CD4-positive, alpha-beta T cell treated with Interferon gamma for 1 hour (primary cell): ENCODE data around the gene IRF7.
"Not testable (repeated sequence)": the region's sequence is repeated elsewhere in the genome, so short reads cannot be mapped to it uniquely, and the experiment has no call there.

Experiments
- DNase-seq: peaks from one replicate; pipeline ENCODE4 v3.0.0-alpha.2; 2020

IRF7 gene

DNA sequence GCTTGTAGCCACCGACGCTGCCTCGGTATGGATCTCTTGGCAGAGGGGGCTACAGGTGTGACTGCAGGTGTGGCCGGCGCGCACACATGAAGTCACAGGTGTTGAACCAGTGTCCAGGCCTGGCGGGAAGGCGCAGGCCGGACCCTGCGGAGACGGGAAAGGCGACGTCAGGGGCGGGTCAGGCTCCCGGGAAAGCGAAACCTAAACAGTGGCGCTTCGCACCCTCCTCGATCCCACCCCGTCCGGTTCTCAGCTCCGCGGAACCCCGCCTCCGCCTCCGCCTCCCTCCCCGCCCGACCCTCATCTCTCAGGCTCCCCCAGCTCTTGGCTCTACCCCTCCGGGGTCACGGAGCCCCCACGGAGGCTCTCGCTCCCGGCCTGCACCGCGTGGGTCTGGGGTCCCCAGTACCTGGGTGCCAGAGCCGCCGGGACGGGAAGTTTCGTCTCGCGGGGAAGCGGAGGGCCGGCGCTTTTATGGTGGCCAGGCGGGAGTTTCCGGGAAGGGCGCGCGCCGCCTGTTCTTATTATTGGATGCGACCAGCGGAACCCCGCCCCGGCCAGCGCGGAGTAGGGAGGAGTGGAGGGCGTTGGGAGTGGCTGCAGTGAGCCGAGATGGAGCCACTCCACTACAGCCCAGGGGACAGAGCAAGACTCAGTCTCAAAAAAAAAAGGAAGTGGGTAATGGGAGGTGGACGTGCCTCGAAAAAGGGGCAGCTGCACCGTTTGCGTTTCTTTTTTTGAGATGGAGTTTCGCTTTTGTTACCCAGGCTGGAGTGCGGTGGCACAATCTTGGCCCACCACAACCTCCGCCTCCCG, at the start of gene IRF7:
IRF7 (minus strand) TSS at position 447 of the 816 bp plus-strand sequence. CDS start 586 bp downstream, outside the sequence.
- DNase-seq = peak; percentile 93

DNA sequence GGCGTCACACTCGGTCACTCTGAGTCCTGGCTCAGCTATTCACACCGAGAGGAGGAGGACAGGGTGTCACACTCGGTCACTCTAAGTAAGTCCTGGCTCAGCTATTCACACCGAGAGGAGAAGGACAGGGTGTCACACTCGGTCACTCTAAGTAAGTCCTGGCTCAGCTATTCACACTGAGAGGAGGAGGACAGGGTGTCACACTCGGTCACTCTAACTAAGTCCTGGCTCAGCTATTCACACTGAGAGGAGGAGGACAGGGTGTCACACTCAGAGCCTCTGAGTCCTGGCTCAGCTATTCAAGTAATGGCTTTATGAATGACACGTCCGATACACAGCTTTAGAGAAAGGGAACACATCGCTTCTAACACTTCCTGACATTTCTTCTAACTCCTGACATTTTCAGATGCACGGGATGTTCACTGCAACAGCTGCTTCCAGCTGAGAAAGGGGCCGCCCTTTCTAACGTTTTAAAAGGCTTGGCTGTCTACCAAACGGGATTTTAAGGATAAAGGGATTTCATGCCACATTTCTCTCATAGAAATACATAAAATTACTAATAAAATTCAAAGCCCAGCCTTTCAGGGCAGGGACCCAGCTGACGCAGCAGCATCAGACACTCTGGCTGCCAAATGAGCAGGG, 49.4 kb upstream of the IRF7 start:
- no peak for DNase-seq

DNA sequence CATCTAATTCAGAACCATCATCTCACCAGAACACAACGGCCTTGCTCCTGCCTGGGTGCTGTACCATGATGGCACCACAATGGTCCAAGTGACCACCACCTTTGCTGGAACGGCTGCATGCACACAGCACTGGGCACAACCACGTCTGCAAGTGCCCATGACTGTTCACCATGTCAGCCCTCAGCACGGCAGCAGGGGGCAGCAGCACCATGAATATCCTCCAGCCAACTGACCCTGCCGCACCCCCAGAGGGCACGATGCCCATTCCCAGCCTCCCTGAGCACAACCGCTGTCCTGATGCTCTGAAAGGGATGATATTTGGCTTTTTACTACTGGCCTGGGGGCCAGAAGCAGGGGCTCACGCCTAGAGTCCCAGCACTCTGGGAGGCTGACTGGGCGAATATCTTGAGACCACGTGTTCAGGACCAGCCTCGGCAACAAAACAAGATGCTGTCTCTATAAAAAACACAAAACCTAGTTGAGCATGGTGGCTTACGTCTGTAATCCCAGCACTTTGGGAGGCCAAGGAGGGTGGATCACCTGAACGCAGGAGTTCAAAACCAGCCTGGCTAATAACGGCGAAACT, 47.0 kb upstream of the IRF7 start:
- peak; percentile 49 for DNase-seq

DNA sequence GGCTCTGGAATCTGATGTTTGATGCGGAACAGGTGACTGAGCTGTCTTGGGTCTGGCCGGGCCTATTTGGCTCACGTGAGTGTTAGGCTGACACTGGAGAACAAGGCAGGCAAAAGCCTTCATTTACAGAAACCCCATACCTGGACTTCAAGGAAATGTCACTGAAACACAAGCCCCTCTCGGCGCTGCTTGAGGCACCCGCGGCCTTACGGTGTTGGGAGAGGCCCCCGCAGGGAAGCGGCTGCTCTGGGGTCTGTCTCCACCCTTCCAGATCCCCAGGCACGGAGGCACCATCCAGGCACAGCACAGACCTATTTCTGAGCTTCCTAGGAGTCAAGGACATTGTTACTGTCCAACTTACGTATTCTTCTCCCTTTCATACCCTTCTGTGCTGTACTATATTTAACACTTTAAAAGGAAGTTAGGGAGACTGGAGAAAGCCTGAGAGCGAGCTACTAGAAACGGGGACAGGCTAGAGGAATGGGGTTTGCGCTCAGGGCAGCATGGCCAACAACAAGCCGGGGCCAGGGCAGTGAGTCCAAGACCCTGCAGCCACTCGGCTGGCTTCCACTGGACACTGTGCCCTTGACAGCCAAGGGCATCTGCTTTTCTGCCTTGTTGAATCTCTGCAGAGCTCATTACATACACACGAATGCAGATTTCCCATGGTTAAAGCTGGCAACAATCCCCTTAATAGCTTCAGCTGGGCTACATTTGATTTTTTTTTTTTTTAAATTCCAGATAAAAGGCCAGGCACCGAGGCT, 45.1 kb upstream of the IRF7 start:
- no peak for DNase-seq

DNA sequence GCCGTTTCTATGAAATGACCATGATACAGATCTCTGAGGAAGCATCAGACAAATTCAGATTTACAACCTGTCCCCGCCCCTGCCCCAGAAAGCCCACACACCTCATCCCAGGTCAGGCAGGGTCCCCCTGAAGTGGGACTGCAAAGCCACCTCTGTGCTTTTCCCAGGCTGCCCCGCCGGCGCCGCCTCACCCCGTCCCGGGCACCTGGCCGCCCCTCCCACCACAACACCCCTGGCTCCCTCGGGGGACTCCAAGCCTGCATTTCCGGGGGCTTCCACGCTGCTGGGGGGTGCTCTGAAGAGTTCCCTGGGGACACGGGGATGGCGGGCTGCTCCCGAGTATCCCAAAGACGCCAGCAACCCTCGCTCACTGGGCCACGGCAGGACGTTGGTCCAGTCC, 44.5 kb upstream of the IRF7 start:
- no peak for DNase-seq

DNA sequence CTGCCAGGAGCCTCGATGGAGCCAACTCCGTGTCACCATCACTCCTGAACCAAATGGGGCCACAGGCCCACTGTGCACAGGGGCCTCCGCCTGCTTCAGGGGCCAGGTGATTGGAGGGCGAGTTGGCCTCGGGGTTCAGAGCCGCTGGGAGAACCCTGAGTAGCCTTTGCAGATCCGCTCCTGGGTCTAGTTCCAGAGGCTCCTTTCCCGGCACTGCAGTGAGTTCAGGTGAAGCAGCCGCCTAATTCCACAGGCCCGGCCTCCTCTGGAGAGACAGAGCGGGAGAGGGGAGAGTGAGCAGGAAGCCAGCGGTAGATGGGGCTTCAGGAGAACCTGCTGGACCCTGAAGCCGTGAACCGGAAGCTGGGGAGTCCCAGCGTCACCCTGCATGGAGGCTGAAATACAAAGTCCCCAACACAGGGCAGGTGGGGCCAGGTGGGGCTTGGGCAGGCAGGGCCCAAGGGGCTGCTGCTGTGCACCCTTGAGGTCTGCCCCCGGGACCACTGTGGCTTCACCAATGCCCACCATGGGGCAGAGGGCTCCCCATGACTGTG, 43.9 kb upstream of the IRF7 start:
- no peak for DNase-seq

DNA sequence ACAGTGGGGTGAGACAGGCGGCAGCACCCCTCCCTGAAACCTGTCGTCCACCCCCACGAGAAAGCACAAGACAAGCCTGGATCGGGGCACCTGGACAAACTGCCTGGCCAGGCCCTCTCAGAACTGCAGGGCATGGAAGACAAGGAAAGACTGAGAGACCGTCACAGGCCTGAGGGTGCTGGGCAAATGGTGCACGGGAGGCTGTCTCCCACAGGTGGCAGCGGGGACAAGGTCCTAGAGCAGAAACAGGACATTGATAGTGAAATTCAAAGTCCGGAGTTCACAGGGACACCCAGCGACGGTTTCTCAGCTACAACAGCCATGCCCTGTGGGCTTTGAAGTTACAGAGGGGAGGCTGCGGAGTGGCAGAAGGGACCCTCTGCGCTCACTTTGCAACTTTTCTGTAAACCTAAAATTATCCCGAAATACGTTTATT, 42.0 kb upstream of the IRF7 start:
- no peak for DNase-seq

DNA sequence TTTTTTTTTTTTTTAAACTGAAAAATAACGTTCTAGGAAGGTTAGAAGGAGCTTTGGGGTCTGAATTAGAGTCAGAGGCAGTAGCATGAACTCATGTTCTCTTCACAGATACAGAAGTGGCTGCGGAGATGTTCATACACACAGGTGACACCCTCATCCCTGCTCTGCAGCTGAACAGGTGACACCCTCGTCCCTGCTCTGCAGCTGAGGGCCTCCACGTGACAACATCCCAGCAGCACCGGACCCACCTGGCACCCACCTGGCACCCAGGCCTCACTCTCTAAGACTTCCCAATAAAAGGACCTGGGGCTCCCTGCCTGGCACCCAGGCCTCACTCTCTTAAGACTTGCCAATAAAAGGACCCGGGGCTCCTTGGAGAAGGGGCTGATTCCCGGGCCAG, 41.1 kb upstream of the IRF7 start:
- DNase-seq = no peak

DNA sequence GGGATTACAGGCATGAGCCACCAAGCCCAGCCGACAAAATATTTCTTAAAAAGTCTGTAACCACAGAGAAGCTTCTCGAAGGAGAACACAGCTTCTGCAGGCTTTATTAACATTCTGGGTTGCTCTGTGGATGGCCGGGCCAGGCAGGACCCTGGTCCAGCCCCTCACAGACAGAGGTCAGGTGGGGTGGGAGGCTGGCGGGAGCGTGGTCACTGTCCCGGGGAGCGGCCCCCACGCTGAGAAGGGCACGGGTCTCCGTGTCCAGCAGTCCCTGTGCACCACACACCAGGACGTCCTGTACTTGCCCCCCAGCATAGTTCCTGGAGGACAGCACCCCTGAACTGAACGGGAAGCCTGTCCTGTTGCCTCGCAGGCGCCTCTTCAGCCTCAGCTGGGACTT, 40.7 kb upstream of the IRF7 start:
- no peak for DNase-seq

DNA sequence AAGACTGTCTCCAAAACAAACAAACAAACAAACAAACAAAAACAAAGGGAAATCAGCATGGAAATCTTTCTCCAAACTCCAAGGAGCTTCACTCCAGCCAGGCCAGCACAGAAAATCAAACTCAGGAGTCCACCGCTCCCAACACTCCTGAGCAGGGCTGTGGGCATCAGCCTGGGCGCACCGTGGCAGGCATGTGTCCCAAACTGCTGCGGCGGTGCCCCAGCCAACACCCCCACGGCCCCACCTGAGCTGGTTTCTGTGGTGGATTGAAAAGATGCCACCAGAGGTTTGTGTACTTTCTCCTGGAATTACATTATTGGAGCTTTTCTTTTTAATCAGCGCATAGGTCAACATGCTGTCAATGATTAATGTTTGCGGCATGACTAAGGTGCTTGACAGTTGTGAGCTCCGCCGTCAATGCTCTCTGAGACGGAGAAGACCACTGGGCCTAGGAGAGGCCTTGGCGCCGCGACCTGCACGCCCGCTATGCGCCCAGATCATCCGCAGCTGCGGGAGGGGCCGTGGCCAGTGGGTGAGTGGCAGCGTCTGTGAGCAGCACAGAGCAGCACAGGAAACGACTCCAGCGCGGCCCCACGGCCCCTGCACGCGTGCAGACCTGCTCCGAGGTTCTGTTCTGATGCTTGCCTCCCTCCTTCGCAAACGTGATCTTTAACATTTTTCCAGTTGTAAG, 39.4 kb upstream of the IRF7 start:
- DNase-seq = no peak

DNA sequence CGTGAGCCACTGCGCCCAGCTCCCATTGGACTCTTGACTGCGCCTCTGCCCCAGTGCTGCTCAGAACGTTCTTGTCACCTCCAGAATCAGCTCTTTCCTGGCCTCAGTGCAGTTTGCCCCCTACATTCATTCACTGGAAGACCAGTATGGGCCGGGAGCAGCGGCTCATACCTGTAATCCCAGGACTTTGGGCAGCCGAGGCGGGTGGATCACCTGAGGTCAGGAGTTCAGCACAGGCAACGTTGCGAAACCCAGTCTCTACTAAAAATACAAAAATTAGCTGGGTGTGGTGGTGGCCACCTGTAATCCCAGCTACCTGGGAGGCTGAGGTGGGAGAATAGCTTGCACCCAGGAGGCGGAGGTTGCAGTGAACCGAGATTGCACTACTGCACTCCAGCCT, 38.7 kb upstream of the IRF7 start:
- not testable (repeated sequence) for DNase-seq

DNA sequence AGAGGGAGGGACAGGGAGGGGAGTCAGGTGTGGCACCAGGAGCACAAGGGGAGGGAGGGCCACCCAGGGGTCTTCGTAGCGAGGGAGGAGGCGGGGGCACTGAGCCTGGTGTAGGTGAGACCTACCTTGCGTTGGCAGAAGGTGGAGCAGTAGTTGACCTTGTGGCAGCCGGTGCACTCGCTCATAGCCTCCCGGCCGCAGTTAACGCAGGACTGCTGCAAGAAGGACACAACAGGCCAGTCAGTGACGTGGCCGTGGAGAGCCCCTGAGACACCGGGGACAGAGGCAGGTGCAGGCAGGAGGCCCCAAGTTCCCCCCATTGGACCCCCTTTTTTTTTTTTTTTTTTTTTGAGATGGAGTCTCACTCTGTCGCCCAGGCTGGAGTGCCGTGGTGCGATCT, 38.1 kb upstream of the IRF7 start:
- no peak for DNase-seq

DNA sequence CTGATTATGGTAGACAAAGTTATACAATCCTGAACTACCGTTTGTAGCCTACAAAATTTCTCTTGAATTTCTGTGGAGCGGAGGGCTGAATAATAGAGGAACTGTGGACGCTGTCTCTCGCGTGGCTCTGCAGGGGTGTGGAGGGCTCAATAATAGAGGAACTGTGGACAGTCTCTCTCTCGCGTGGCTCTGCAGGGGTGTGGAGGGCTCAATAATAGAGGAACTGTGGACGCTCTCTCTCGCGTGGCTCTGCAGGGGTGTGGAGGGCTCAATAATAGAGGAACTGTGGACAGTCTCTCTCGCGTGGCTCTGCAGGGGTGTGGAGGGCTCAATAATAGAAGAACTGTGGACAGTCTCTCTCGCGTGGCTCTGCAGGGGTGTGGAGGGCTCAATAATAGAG, 37.4 kb upstream of the IRF7 start:
- DNase-seq = peak; percentile 13

DNA sequence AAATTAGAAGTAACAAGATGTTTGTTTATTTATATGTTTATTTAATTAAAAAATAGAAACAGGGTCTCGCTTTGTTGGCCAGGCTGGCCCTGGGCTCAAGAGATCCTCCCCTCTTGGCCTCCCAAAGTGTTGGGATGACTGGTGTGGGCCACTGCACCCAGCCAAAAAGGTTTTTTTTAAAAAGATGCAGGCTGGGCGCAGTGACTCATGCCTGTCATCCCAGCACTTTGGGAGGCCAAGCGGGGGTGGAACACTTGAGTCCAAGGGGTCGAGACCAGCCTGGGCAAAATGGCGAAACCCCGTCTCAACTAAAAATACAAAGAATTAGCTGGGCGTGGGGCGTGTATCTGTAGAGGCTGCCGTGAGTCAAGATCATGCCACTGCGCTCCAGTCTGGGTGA, 34.7 kb upstream of the IRF7 start:
- DNase-seq = no peak

DNA sequence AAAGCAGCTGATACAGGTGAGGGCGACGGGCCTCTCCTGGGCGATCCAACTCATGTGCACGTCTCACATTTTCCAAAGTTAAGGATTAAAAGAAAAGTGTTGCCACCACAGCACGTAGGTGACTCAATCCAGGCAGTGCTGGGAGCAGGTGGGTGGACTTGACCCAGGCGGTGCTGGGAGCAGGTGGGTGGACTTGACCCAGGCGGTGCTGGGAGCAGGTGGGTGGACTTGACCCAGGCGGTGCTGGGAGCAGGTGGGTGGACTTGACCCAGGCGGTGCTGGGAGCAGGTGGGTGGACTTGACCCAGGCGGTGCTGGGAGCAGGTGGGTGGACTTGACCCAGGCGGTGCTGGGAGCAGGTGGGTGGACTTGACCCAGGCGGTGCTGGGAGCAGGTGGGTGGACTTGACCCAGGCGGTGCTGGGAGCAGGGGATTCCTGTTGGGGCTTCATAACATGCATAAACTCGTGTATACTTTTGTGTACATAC, 32.0 kb upstream of the IRF7 start:
- DNase-seq = not testable (repeated sequence)

DNA sequence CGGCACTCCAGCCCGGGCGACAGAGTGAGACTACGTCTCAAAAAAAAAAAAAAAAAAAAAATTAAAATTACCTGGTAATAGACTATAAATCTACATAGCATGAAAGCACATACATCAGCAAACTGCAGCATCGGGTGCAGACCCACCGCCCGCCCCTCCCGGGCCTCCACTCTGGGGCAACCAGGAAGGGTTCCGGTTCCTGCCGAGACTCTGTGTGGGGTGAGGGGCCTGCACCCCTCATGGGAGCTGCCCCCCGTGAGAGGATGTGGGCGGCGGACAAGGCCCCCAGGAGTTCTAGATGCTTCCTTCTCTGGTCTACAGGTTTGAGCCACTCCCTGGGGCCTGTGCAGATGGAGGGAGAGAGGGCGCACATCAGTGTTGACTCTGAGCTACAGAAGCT, 30.5 kb upstream of the IRF7 start:
- no peak for DNase-seq

DNA sequence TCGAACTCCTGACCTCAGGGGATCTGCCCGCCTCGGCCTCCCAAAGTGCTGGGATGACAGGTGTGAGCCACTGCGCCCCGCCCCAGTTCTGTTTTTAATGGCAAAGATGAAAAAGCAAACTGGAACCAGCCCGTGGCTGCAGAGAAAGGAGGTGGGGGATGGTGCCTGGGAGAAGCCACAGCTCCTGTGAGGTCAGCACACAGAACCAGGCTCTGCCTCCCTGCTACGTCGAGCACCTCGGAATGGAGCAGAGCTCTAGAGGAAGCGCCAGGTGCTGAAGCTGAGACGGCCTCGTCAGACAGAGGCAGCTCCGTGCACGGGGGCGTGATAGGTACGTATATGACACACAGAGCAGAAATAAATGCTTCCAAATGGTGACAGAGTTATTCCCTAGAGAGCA, 29.8 kb upstream of the IRF7 start:
- DNase-seq = no peak

DNA sequence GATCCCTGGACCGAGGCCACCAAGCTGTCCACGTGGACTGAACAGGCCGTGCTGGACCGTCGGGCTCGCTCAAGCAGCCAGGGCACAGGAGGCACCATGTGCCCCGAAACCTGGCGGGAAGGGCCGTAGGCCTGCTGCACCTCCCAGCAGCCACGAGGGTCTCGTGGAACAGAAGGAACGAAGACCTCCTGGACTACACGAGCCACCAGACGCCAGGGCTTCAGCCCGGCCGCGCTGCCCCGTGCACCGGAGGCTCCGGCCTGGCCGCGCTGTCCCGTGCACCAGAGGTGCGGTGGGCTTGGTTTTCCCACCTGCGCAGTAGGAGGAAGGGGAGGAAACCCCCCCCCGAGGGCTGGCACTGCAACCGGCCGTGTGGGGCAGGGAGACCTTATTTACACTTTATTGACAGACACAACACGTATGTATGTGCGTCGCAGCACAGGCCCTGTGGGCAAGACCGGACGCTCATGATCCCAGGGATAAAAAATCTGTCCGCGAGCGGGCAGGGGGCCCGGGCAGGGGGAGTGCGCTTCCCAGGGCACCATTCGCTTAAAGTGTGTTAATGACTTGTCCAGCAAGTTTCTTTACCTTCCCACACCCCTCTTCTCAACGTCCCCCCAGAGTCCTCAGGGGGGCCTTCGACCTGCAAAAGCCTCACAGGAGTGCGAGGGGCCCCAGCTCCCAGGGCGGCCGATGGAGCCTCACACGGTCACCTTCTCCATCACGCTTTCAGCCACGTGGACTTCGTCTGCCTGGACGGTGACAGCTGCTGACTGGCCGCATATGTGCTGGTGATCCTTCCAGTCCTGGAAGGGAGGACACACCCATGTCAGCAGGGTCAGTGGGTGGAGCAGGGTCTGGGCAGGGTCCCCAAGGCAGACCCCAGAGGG, 28.3 kb upstream of the IRF7 start:
- DNase-seq = no peak

DNA sequence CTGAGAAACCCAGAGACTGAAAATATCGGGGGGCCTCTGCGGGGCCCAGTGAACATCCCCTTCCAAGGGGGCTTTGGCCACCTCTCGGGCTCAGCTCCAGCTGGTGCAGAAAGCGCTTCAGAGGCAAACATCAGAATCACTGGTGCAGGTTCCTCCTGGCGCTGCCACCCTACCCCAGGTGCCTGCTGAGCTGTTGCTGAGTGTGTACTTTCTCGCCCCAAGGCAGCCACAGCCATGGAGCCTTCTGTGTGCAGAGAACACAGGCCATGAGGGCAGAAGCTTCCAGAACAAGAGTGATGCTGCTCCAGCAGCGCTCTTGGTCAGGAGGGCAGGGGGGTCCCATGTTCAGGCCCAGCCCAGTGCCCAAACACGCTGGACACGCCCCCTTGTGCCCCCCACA, 27.6 kb upstream of the IRF7 start:
- DNase-seq = no peak

DNA sequence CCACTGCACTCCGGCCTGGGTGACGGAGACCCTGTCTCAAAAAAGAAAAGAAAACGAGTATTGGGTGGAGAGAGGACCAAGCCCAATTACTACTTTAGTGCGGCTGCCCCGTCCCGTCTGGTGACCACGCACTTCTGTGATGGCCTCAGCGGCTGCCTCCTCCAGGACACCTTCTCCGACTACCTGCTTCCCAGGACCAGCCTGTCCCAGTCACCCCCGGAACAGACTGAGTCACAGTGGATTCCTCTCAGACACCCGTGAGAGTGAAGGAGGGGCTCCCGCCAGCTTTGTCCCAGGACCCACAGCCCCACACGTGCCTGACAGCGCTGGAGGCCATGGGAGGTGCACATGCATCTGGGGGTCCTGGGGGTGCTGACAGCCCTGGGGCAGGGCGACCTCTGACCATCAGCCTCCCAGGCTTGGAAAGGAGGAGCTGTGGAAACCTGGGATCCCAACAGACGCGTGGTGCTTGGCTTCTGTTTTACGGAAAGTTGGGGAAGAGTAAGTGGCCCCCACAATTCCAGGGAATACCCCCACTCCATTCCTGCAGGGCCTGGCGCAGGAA, 26.1 kb upstream of the IRF7 start:
- no peak for DNase-seq
